Heart left ventricle (tissue), 13 donors: ENCODE results near the gene BRSK2.

Experiments used
- POLR2A ChIP-seq, 2 donors: fragments of 450-650 bp; IDR thresholded peaks; one replicate each; pipeline ENCODE4 v1.6.1; 2017; ENCODE audit warnings: antibody characterized with exemption in 2 of 2, mild to moderate bottlenecking in 2 of 2, moderate library complexity in 2 of 2
- TF ChIP-seq, protein P1 (sequence below), 12 donors: fragments of 200-600 bp; sonication (generic) in 4 of 12; IDR thresholded peaks; one replicate each; pipeline versions ENCODE4 v1.5.0 to v1.8.0; 2018 to 2022; ENCODE audit warnings: antibody characterized with exemption in 12 of 12, mild to moderate bottlenecking in 5 of 12
- donor health status: ischemic (EF 13 %, LVEDD 7.1; RV severe dilation, severe dysfunction).
- donor health status: DM: no; HTN: yes; CAD: no.
- donor health status: DM: no; HTN: no; CAD: no.
- donor health status: ischemic (EF 25% LVEDD 6.9; RV normal size, moderate dysfunction).
- donor health status: ischemic (EF 25% LVEDD 5.7; RV mildly dilated, moderate dysfunction).
- donor health status: ischemic (EF 35%, LVEDD 5.7; RV mildly dilated, moderate dysfunction).
- donor health status: nonischemic (EF 11% LVEDD 7.7; RV severe dilation, severe dysfunction).
- donor health status: DM: yes; HTN: yes; CAD: no.
- donor health status: PGD.
- donor health status: ischemic (EF 29% LVEDD 5.4; RV normal size, mild dysfunction).
- donor health status: nonischemic (EF 23%, LVEDD 6.1; RV moderate dilation, normal function).

DNA sequence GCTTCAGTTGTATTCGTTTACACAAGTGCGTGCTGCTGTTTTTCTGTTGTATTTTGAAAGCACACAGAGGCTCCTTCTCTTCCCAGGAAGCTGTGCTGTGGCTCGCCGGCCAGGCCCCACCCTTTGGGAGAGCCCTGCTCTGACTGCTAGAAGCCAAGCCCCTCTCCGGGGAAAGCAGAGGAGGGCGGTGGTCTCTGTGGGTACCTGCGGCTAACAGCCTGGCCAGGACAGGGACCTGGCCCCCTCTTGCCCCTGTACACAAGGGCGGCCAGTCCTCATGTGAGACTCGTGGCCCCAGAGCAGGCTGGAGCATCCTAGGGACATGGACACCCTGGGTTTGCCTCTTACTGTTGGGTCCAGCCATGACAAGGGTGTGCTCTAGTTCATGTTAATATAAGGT is 82.0 kb downstream of the BRSK2 start:
- no peak for TF ChIP-seq POLR2A (IDR thresholded peaks at IDR 0.05)
- TF ChIP-seq, protein P1, sequence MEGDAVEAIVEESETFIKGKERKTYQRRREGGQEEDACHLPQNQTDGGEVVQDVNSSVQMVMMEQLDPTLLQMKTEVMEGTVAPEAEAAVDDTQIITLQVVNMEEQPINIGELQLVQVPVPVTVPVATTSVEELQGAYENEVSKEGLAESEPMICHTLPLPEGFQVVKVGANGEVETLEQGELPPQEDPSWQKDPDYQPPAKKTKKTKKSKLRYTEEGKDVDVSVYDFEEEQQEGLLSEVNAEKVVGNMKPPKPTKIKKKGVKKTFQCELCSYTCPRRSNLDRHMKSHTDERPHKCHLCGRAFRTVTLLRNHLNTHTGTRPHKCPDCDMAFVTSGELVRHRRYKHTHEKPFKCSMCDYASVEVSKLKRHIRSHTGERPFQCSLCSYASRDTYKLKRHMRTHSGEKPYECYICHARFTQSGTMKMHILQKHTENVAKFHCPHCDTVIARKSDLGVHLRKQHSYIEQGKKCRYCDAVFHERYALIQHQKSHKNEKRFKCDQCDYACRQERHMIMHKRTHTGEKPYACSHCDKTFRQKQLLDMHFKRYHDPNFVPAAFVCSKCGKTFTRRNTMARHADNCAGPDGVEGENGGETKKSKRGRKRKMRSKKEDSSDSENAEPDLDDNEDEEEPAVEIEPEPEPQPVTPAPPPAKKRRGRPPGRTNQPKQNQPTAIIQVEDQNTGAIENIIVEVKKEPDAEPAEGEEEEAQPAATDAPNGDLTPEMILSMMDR (IDR thresholded peaks at IDR 0.05), result no peak
